A549 (cell line): Measurements from ENCODE around the gene RABAC1. TPM values are rescaled to one million over a fixed set of nuclear protein-coding genes. Genes with fewer than 3 reads are reported as not detected.

Experiments used
- ATAC-seq, 2 experiments: fragments of 200-7000 bp in 1 of 2; fragments of >200 bp in 1 of 2; cut with Nextera tagmentation in 1 of 2; cut with Tn5 transposase in 1 of 2; 3 replicates each; pipeline versions ENCODE4 v1.8.0 to v1.9.1; 2018 to 2020; ENCODE audit warnings: mild to moderate bottlenecking in 1 of 2, moderate library complexity in 1 of 2
- CTCF ChIA-PET: fragments of 300-600 bp; sonication (Branson Sonifier 250); formaldehyde crosslinking; extraction: SDS; loops from one replicate; lab custom pipeline; 2021; ENCODE audit warnings: antibody characterized with exemption, inconsistent platforms; lab: Yijun Ruan, JAX
- POLR2A ChIA-PET: fragments of 350-600 bp; formaldehyde crosslinking; extraction: SDS; loops from one replicate; lab custom pipeline; 2021; ENCODE audit warnings: antibody characterized with exemption, inconsistent platforms; lab: Yijun Ruan, JAX
- DNase-seq, 2 experiments: peaks; one replicate each; pipeline versions ENCODE4 v3.0.0 to v3.0.0-alpha.2; 2011 to 2016; ENCODE audit warnings: low read depth in 1 of 2, low spot score in 1 of 2
- FAIRE-seq: peaks from 2 replicates; lab custom pipeline; 2011; peaks lifted over from hg19 to GRCh38; lab: Jason Lieb, UNC
- H3K27ac ChIP-seq, 2 experiments: fragments of >200 bp; sonication (Bioruptor Twin); formaldehyde crosslinking; 3 replicates each; pipeline ENCODE4 v1.5.1; 2016 to 2017
- H3K4me1 ChIP-seq: fragments of >200 bp; sonication (Bioruptor Twin); formaldehyde crosslinking; 3 replicates; pipeline ENCODE4 v1.6.1; 2016
- H3K4me2 ChIP-seq: fragments of >200 bp; sonication (Bioruptor Twin); formaldehyde crosslinking; 3 replicates; pipeline ENCODE4 v1.6.1; 2016
- H3K4me3 ChIP-seq: fragments of >200 bp; sonication (Bioruptor Twin); formaldehyde crosslinking; 3 replicates; pipeline ENCODE4 v1.5.1; 2016
- H3K9me3 ChIP-seq: fragments of >200 bp; sonication (Bioruptor Twin); formaldehyde crosslinking; 3 replicates; pipeline ENCODE4 v1.6.1; 2016
- ATOH8 ChIP-seq: fragments of 250-450 bp; sonication (Bioruptor Pico); IDR thresholded peaks from 2 replicates; pipeline ENCODE4 v1.5.0; 2020; ENCODE audit warnings: low read depth, mild to moderate bottlenecking, moderate library complexity
- BHLHE40 ChIP-seq: IDR thresholded peaks from 2 replicates; pipeline ENCODE4 v1.6.1; 2012; ENCODE audit warnings: low read depth, low read length, inconsistent platforms
- CEBPB ChIP-seq, 2 experiments: fragments of >200 bp in 1 of 2; sonication (Bioruptor Twin) in 1 of 2; formaldehyde crosslinking in 1 of 2; IDR thresholded peaks; 2 replicates each; pipeline ENCODE4 v1.6.1; 2012 to 2016
- CHD2 ChIP-seq: fragments of 150-350 bp; IDR thresholded peaks from 2 replicates; pipeline ENCODE4 v1.6.1; 2014; ENCODE audit warnings: low read length; ENCODE audit not compliant: partially characterized antibody
- CHD4 ChIP-seq: fragments of 200-600 bp; sonication (generic); IDR thresholded peaks from 2 replicates; pipeline ENCODE4 v1.6.1; 2016; ENCODE audit warnings: antibody characterized with exemption, mild to moderate bottlenecking, borderline replicate concordance
- EHMT2 ChIP-seq: fragments of 200-600 bp; sonication (generic); IDR thresholded peaks from 2 replicates; pipeline ENCODE4 v1.6.1; 2016; ENCODE audit warnings: antibody characterized with exemption, low read depth, mild to moderate bottlenecking, moderate library complexity
- ESRRA ChIP-seq: fragments of 150-350 bp; IDR thresholded peaks from 2 replicates; pipeline ENCODE4 v1.6.1; 2014; ENCODE audit warnings: mild to moderate bottlenecking, low read length, borderline replicate concordance
- FOSB ChIP-seq: fragments of 250-450 bp; sonication (Bioruptor Pico); IDR thresholded peaks from 2 replicates; pipeline ENCODE4 v1.5.0; 2020; ENCODE audit warnings: mild to moderate bottlenecking, moderate library complexity
- FOSL2 ChIP-seq, 2 experiments: fragments of 450-650 bp in 1 of 2; fragments of >200 bp in 1 of 2; sonication (Bioruptor Twin) in 1 of 2; formaldehyde crosslinking; IDR thresholded peaks; 2 replicates each; pipeline versions ENCODE4 v1.5.0 to v1.6.1; 2016 to 2020; ENCODE audit warnings: mild to moderate bottlenecking in 1 of 2, moderate library complexity in 1 of 2
- FOXS1 ChIP-seq: fragments of 250-450 bp; sonication (Bioruptor Pico); IDR thresholded peaks from 2 replicates; pipeline ENCODE4 v1.5.0; 2020; ENCODE audit warnings: mild to moderate bottlenecking, moderate library complexity
- GATA3 ChIP-seq: IDR thresholded peaks from 2 replicates; pipeline ENCODE4 v1.6.1; 2012; ENCODE audit warnings: borderline replicate concordance
- HEYL ChIP-seq: fragments of 250-450 bp; sonication (Bioruptor Pico); IDR thresholded peaks from 2 replicates; pipeline ENCODE4 v1.8.0; 2021; ENCODE audit warnings: mild to moderate bottlenecking, moderate library complexity
- HOXA7 ChIP-seq: fragments of 250-450 bp; sonication (Bioruptor Pico); IDR thresholded peaks from 2 replicates; pipeline ENCODE4 v1.5.0; 2020; ENCODE audit warnings: mild to moderate bottlenecking, moderate library complexity
- HOXB5 ChIP-seq: fragments of 250-450 bp; sonication (Bioruptor Pico); IDR thresholded peaks from 2 replicates; pipeline ENCODE4 v1.5.0; 2020; ENCODE audit warnings: mild to moderate bottlenecking, moderate library complexity
- MAFK ChIP-seq: fragments of 450-650 bp; IDR thresholded peaks from 2 replicates; pipeline ENCODE4 v1.6.1; 2014; ENCODE audit not compliant: partially characterized antibody
- MAX ChIP-seq: IDR thresholded peaks from 2 replicates; pipeline ENCODE4 v1.6.1; 2012
- PBX3 ChIP-seq: IDR thresholded peaks from 2 replicates; pipeline ENCODE4 v1.6.1; 2012
- POLR2A ChIP-seq: IDR thresholded peaks from 2 replicates; pipeline ENCODE4 v1.6.1; 2012; ENCODE audit warnings: mild to moderate bottlenecking, low read length
- POLR2AphosphoS2 ChIP-seq: conservative IDR thresholded peaks from 2 replicates; pipeline ENCODE4 v1.6.1; 2012; ENCODE audit warnings: low read length, improper control_type of control experiment, inconsistent platforms
- RAD21 ChIP-seq, 2 experiments: fragments of >200 bp in 1 of 2; sonication (Bioruptor Twin) in 1 of 2; formaldehyde crosslinking in 1 of 2; IDR thresholded peaks in 1 of 2; conservative IDR thresholded peaks in 1 of 2; 2 replicates in 1 of 2; 3 replicates in 1 of 2; pipeline ENCODE4 v1.6.1; 2012 to 2018; ENCODE audit warnings: inconsistent platforms in 1 of 2
- RARB ChIP-seq: fragments of 250-450 bp; sonication (Bioruptor Pico); IDR thresholded peaks from 2 replicates; pipeline ENCODE4 v1.8.0; 2021; ENCODE audit warnings: mild to moderate bottlenecking, moderate library complexity
- SREBF2 ChIP-seq: fragments of 450-650 bp; IDR thresholded peaks from 2 replicates; pipeline ENCODE4 v1.6.1; 2014; ENCODE audit warnings: mild to moderate bottlenecking, moderate library complexity
- ZC3H11A ChIP-seq: fragments of 450-650 bp; IDR thresholded peaks from 2 replicates; pipeline ENCODE4 v1.6.1; 2014; ENCODE audit warnings: antibody characterized with exemption, mild to moderate bottlenecking
- ZFP36 ChIP-seq: fragments of 450-650 bp; IDR thresholded peaks from 2 replicates; pipeline ENCODE4 v1.6.1; 2014; ENCODE audit warnings: borderline replicate concordance; ENCODE audit not compliant: partially characterized antibody
- WGBS: methylation state at CpG from one replicate; pipeline ENCODE4 v1.1.6; 2017; ENCODE audit errors: missing lambda C conversion rate; 5-methylcytosine and 5-hydroxymethylcytosine counted together
- polyA plus RNA-seq, 4 experiments: library from polyadenylated mRNA; depleted of rRNA in 3 of 4; stranded (reverse); fragments of >200 nt; fragmentation: RNase III in 1 of 4; extraction: RNeasy Plus Mini Kit Qiagen cat#74134 plus additional on column Dnase treatment in 1 of 4; gene quantifications; 2 replicates in 3 of 4; 3 replicates in 1 of 4; pipeline ENCODE4 v1.2.3, GENCODE V29; 2011 to 2017
- TF ChIP-seq, protein P1 (sequence below): fragments of >200 bp; sonication (Bioruptor Twin); formaldehyde crosslinking; IDR thresholded peaks from 2 replicates; pipeline ENCODE4 v1.6.1; 2016

Gene RABAC1
- polyA plus RNA-seq, 2 of the 4 experiments (the other 2 are of a cell fraction) = 117 to 247 TPM

DNA sequence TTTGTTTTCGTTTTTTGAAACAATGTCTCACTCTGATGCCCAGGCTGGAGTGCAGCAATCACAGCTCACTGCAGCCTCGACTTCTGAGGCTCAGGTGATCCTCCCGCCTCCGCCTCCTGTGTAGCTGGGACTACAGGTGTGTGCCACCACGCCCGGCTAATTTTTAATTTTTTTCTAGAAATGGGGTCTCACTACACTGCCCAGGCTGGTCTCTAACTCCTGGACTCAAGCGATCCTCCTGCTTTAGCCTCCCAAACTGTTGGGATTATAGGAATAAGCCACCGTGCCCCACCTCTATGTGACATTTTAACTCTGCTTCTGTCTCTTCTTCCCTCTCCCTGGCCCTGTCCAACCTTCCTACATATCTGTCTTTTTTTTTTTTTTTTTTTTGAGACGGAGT is 29.8 kb upstream of the RABAC1 start:
- WGBS = 61% methylated on average over 9 of the region's 9 CpGs
- ATAC-seq (no peak), FAIRE-seq (no peak)
- Histone ChIP-seq H3K27ac (no peak overlapping the region), H3K9me3 (no peaks in the 10 kb centered on the region), H3K4me3 (no peak overlapping the region), H3K4me2 (no peak overlapping the region), H3K4me1 (peaks cover 6% of the 10 kb centered on the region; the same call in 1 of the 3 replicates)
- ChIA-PET POLR2A (no interaction called here), CTCF (interaction anchor here (0.7 to 4.6 kb wide), 5 partner anchors 14 to 347 kb away, joined by 3 to 21 read pairs (median 3); no protein-coding TSS in a partner anchor)
- no peak for TF ChIP-seq POLR2A
- TF ChIP-seq EHMT2 = no peak
- no peak for TF ChIP-seq HEYL (CRISPR knock-in tag)
- TF ChIP-seq CEBPB (IDR thresholded peaks at IDR 0.05) = no peak
- no peak for TF ChIP-seq MAFK
- TF ChIP-seq ATOH8 (CRISPR knock-in tag) = no peak
- no peak for TF ChIP-seq HOXB5
- no peak for TF ChIP-seq GATA3
- no peak for TF ChIP-seq POLR2AphosphoS2
- no peak for TF ChIP-seq FOSB
- TF ChIP-seq ESRRA = no peak
- TF ChIP-seq ZC3H11A = no peak
- no peak for TF ChIP-seq RARB
- no peak for TF ChIP-seq RAD21 (conservative IDR thresholded peaks at IDR 0.05 in 1 of 2, IDR thresholded peaks at IDR 0.05 in 1 of 2)
- TF ChIP-seq, protein P1, sequence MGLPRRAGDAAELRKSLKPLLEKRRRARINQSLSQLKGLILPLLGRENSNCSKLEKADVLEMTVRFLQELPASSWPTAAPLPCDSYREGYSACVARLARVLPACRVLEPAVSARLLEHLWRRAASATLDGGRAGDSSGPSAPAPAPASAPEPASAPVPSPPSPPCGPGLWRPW = no peak
- TF ChIP-seq SREBF2 = no peak
- TF ChIP-seq PBX3 = no peak
- no peak for TF ChIP-seq FOXS1 (CRISPR knock-in tag)
- no peak for TF ChIP-seq ZFP36
- TF ChIP-seq, all 56 proteins: peak for 0
- no peak for DNase-seq

- WGBS = 50% methylated on average over 10 of the region's 10 CpGs
- ChIA-PET CTCF (interaction anchor here (0.6 to 4.6 kb wide), 8 partner anchors 12 to 201 kb away, joined by 3 to 21 read pairs (median 5); no protein-coding TSS in a partner anchor), POLR2A (no interaction called here)
- peak; percentile 65 for FAIRE-seq
- H3K4me1 ChIP-seq = no peaks in the 10 kb centered on the region
- DNase-seq = no peak
- H3K9me3 ChIP-seq = no peaks in the 10 kb centered on the region
- TF ChIP-seq CHD4 (no peak), HOXA7 (CRISPR knock-in tag) (no peak), HOXB5 (no peak), CHD2 (no peak)
- H3K4me3 ChIP-seq = no peak overlapping the region
- no peak for ATAC-seq
- no peak overlapping the region for H3K27ac ChIP-seq
- no peak overlapping the region for H3K4me2 ChIP-seq
Observed at GRCh38 chr19:41987141-41987860, 28.2 kb upstream of the RABAC1 start.

- Histone ChIP-seq H3K9me3 (no peaks in the 10 kb centered on the region), H3K4me3 (no peak overlapping the region), H3K4me1 (no peaks in the 10 kb centered on the region), H3K4me2 (no peak overlapping the region), H3K27ac (no peak overlapping the region)
- FAIRE-seq (no peak), DNase-seq (no peak), ATAC-seq (no peak; a peak in 1 of 6 replicates)
- ChIA-PET POLR2A (no interaction called here), CTCF (interaction anchor here (1.4 to 4.6 kb wide), 4 partner anchors 8 to 50 kb away, joined by 5 to 21 read pairs (median 13); partner anchors contain the start of gene RABAC1)
- WGBS = 78% methylated on average over 17 of the region's 17 CpGs
- TF ChIP-seq FOSL2 (IDR thresholded peaks at IDR 0.05) (no peak), FOSL2 (CRISPR knock-in tag; IDR thresholded peaks at IDR 0.05) (no peak), FOSB (no peak), BHLHE40 (no peak), FOXS1 (CRISPR knock-in tag) (no peak), POLR2AphosphoS2 (no peak), MAX (no peak)
Observed at GRCh38 chr19:41984961-41985360, 25.8 kb upstream of the RABAC1 start.
